HPDE6-E6E7 (cell line): ENCODE measurements around the gene PTGER2.

Experiments used
- DNase-seq: peaks from one replicate; pipeline ENCODE4 v3.0.0; 2011; ENCODE audit warnings: missing footprints; ENCODE audit errors: extremely low spot score

Gene PTGER2

DNA sequence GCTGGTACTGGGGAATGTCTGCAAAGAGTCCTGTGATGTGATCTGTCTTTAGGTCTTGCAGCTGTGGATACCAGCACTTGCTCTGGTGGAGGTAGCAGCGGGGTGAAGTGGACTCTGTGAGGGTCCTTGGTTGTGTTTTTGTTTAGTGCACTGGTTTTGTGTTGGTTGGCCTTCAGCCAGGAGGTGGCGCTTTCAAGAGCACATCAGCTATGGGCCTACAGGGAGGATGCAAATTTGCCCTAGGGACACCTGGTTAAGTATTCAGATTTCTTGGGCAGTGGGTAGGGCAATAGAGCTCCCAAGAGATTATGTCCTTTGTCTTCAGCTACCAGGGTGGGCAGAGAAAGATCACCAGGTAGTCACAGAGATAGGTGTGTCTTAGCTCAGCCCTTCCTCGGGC is 63.8 kb downstream of the PTGER2 start:
- DNase-seq: no peak
